Fibroblast of villous mesenchyme (primary cell): Measurements from ENCODE around the gene DDX42. TPM values are rescaled to one million over a fixed set of nuclear protein-coding genes. Genes with fewer than 3 reads are reported as not detected.

Experiments
- DNase-seq: peaks from one replicate; pipeline ENCODE4 v3.0.0-alpha.2; 2010; ENCODE audit warnings: low read depth
- H3K4me3 ChIP-seq: 2 replicates; pipeline ENCODE4 v1.5.1; 2011; ENCODE audit warnings: low read depth, mild to moderate bottlenecking, low read length
- total RNA-seq: library from RNA; depleted of rRNA; stranded (reverse); fragments of >200 nt; gene quantifications from 2 replicates; pipeline ENCODE4 v1.2.3, GENCODE V29; 2012
- TF ChIP-seq, protein P1 (sequence below): IDR thresholded peaks from 2 replicates; pipeline ENCODE4 v1.5.1; 2012; ENCODE audit warnings: low read depth, mild to moderate bottlenecking, low read length; ENCODE audit not compliant: insufficient read depth

DDX42 gene
- total RNA-seq, 1 donor, result 85.9 TPM

DNA sequence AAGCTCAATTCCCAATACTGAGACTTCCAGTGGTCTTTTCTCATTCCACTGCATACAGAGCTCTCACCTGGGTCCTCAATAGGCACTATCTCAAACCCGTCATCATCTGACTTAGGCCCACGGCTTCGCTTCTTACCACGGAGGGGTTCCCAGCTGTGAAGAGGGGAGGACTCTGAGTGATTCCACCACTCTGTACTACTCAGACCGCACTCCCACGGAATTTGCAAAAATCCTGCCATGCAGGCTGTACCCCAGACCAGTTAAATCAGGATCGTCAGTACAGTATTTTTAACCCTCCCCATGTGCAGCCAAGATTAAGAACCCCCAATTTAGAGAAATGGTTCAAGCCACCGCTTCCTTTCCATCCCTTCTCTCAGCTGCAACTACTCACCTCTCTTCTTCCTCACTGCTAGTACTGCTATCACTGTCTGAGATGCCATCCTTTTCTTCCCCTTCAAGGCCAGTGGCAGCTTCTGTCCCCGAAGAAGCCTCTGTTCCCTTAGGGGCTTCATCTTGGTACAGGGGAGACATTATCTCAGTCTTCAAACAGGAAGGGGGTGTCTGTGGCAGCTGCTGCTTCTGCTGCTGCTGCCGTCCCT, 47.1 kb downstream of the DDX42 start:
- no peak overlapping the region for H3K4me3 ChIP-seq
- DNase-seq, result no peak
- TF ChIP-seq, protein P1, sequence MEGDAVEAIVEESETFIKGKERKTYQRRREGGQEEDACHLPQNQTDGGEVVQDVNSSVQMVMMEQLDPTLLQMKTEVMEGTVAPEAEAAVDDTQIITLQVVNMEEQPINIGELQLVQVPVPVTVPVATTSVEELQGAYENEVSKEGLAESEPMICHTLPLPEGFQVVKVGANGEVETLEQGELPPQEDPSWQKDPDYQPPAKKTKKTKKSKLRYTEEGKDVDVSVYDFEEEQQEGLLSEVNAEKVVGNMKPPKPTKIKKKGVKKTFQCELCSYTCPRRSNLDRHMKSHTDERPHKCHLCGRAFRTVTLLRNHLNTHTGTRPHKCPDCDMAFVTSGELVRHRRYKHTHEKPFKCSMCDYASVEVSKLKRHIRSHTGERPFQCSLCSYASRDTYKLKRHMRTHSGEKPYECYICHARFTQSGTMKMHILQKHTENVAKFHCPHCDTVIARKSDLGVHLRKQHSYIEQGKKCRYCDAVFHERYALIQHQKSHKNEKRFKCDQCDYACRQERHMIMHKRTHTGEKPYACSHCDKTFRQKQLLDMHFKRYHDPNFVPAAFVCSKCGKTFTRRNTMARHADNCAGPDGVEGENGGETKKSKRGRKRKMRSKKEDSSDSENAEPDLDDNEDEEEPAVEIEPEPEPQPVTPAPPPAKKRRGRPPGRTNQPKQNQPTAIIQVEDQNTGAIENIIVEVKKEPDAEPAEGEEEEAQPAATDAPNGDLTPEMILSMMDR, result no peak

DNA sequence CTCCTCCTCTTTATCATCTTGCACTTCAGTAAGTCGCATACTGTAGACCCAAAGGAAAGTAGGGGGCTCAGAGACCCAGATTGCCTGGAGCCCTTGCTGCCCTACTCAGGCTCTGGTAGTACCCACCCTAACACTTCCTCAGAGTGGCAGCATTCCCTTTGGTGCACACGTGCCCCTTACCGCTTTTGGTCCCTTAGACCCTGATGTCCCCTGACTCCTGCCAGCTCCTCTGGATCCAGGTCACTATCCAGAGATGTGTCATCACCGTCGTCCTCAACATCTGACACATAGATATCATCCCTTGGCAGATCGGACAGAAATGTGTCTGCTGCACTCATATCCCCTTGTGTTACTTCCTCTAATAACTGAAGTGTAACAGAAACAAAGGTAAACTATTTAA, 47.8 kb downstream of the DDX42 start:
- TF ChIP-seq, protein P1, result no peak
- H3K4me3 ChIP-seq, result no peak overlapping the region
- no peak for DNase-seq

DNA sequence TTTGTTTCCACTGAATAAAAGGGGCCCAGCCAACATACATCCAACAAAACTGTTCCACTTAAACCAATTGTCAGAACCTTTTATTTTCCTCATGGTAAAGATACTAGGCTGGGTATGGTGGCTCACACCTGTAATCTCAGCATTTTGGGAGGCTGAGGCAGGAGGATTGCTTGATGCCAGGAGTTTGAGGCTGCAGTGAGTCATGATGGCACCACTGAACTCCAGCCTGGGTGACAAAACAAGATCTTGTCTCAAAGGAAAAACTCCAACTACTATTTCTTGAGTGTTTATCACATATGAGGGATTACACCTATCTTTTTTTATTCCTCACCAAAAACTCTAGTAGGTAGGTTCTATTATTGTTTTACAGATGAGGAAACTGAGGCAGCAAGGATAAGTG, 48.6 kb downstream of the DDX42 start:
- H3K4me3 ChIP-seq, result no peak overlapping the region
- TF ChIP-seq, protein P1, result no peak
- no peak for DNase-seq

DNA sequence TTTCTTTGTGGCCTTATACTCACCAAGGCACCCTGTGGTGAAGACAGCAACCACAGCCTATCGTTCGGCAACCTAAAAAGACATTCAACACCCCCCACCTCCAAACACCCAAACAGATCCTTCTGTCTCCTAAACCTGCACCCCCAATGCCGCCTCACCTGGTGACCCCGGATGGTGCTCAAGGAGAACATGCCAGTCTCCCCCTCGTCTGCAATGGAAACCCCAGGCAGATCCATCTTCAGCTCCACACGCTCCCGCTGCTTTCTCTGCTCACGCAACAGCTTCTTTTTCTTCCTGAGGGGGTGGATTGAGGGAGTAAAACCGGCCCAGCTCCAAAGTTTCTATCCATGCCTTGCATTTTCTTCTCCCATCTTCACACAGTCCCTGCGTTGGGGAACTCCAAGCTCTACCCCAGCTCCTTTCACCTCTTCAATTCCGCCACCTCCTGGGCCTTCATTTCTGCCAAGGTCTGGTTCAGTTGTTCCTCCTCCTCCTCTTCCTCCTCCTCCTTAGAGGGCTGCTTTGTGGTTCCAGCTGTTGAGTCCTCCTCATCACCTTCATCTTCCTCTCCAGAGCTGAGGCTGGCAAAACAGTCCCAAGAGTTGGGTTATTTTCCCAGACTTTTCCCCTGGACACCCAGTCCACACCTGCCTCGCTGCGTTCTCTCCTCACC, 49.8 kb downstream of the DDX42 start:
- H3K4me3 ChIP-seq, result no peak overlapping the region
- no peak for DNase-seq
- TF ChIP-seq, protein P1, result no peak

DNA sequence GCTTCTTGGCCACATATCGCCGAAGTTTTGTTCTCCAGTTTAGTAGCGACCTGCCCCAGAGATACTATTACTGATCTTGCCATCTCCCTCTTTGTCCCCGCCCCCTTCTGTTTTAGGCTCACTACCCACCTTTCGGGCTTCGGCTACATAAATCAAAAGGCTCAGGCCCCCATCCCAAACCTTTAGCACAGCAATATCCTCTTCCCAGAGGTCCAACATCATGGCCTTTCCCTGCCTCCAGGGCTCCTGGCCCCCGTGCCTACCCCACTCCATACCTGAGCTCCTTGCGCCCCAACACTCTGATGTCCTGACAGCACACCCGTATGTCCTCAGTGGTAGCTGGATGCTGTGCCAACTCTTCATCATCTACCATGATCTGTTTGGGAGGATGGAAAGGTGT, 50.4 kb downstream of the DDX42 start:
- no peak overlapping the region for H3K4me3 ChIP-seq
- TF ChIP-seq, protein P1, result no peak
- DNase-seq, result no peak

DNA sequence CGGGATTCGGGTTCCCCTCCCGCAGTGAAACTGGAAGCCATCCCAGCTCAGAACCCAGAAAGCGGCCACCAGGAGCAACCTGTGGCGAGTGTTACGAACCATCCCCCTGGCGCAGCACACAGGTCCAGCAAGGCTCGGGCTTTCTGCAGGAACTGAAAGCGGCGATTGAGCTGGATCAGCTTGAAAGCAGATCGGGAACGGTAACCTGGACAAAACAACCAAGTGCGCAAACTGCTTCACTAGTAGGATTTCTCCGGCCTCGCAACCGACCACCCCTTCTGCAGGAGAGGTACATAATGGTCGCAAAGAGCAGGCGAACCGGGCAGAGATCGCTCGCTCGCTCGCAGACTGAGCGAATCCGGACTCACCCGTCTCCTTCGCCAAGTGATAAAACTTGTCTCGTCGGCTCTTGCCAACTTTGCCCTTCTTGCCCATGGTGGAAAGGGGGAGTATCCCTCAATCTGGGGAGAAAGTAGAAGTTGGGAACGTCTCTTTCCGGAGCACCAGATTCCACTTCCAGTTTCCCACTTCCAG, 52.6 kb downstream of the DDX42 start:
- TF ChIP-seq, protein P1, result peak; percentile 10
- H3K4me3 ChIP-seq, result peak overlapping the region; percentile 67
- DNase-seq, result no peak
